ENCODE results near the gene CRAMP1.

GRCh38 chr16:1590366-1590765 lies 21.8 kb upstream of the CRAMP1 start:
- TF ChIP-seq EZH2 (IDR thresholded peaks at IDR 0.05; ENCODE audit: insufficient read depth, low read length) (no peak), CTCF (IDR thresholded peaks at IDR 0.05; ENCODE audit: insufficient read depth, low read depth, low read length) (no peak)
